Keratinocyte (primary cell): Measurements from ENCODE around the gene FAM3C. TPM values are rescaled to one million over a fixed set of nuclear protein-coding genes. Genes with fewer than 3 reads are reported as not detected.
"Not testable (repeated sequence)": the region's sequence is repeated elsewhere in the genome, so short reads cannot be mapped to it uniquely, and the experiment has no call there.

Experiments
- DNase-seq: peaks from one replicate; pipeline ENCODE4 v3.0.0-alpha.2; 2011; ENCODE audit warnings: low read depth, missing footprints, low spot score
- FAIRE-seq: peaks from 2 replicates; lab custom pipeline; 2011; peaks lifted over from hg19 to GRCh38; lab: Jason Lieb, UNC
- H2AFZ ChIP-seq: 2 replicates; pipeline ENCODE4 v1.6.0; 2012; ENCODE audit warnings: low read length, control low read depth, inconsistent platforms; ENCODE audit not compliant: control insufficient read depth
- H3K27ac ChIP-seq: 2 replicates; pipeline ENCODE4 v1.5.1; 2011; ENCODE audit warnings: low read length; ENCODE audit not compliant: control insufficient read depth, insufficient read depth
- H3K27me3 ChIP-seq: 3 replicates; pipeline ENCODE4 v1.6.0; 2011; ENCODE audit warnings: low read length; ENCODE audit not compliant: control insufficient read depth, insufficient read depth; ENCODE audit errors: extremely low read depth
- H3K36me3 ChIP-seq, 2 experiments: 2 replicates in 1 of 2; 3 replicates in 1 of 2; pipeline ENCODE4 v1.5.1; 2011; ENCODE audit warnings: low read length in 2 of 2, mild to moderate bottlenecking in 1 of 2; ENCODE audit not compliant: control insufficient read depth in 2 of 2, insufficient read depth in 2 of 2; ENCODE audit errors: extremely low read depth in 1 of 2
- H3K4me1 ChIP-seq: 3 replicates; pipeline ENCODE4 v1.5.1; 2011; ENCODE audit warnings: low read length; ENCODE audit not compliant: control insufficient read depth, insufficient read depth; ENCODE audit errors: extremely low read depth
- H3K4me2 ChIP-seq: 3 replicates; pipeline ENCODE4 v1.6.0; 2011; ENCODE audit warnings: low read depth, low read length; ENCODE audit not compliant: control insufficient read depth, insufficient read depth; ENCODE audit errors: extremely low read depth
- H3K4me3 ChIP-seq, 3 experiments: fragments of 200-600 bp in 1 of 3; sonication (generic) in 1 of 3; 2 replicates in 2 of 3; 3 replicates in 1 of 3; pipeline ENCODE4 v1.5.1; 2011 to 2016; ENCODE audit warnings: low read length in 3 of 3, mild to moderate bottlenecking in 3 of 3, control low read depth in 2 of 3, inconsistent platforms in 1 of 3, low read depth in 1 of 3, mixed read lengths in 1 of 3, mixed run types in 1 of 3, moderate library complexity in 1 of 3; ENCODE audit not compliant: control insufficient read depth in 2 of 3, insufficient read depth in 2 of 3; ENCODE audit errors: extremely low read depth in 1 of 3
- H3K79me2 ChIP-seq: 2 replicates; pipeline ENCODE4 v1.6.0; 2012; ENCODE audit warnings: low read length; ENCODE audit not compliant: control insufficient read depth, insufficient read depth
- H3K9ac ChIP-seq: 3 replicates; pipeline ENCODE4 v1.6.0; 2011; ENCODE audit warnings: low read length; ENCODE audit not compliant: control insufficient read depth, insufficient read depth; ENCODE audit errors: extremely low read depth
- H3K9me1 ChIP-seq: 3 replicates; pipeline ENCODE4 v1.6.0; 2011; ENCODE audit warnings: low read length; ENCODE audit not compliant: control insufficient read depth, insufficient read depth; ENCODE audit errors: extremely low read depth
- H3K9me3 ChIP-seq: 2 replicates; pipeline ENCODE4 v1.5.1; 2012; ENCODE audit warnings: low read depth, low read length; ENCODE audit not compliant: control insufficient read depth
- H4K20me1 ChIP-seq: 3 replicates; pipeline ENCODE4 v1.6.0; 2011; ENCODE audit warnings: low read length; ENCODE audit not compliant: control insufficient read depth, insufficient read depth; ENCODE audit errors: extremely low read depth
- CTCF ChIP-seq, 3 experiments: IDR thresholded peaks in 1 of 3; conservative IDR thresholded peaks in 1 of 3; optimal IDR thresholded peaks in 1 of 3; 2 replicates in 2 of 3; 3 replicates in 1 of 3; pipeline versions ENCODE3 to v1.5.1; 2011; ENCODE audit warnings: low read length in 3 of 3, mild to moderate bottlenecking in 3 of 3, moderate library complexity in 2 of 3, control low read depth in 1 of 3, inconsistent platforms in 1 of 3; ENCODE audit not compliant: insufficient read depth in 2 of 3; ENCODE audit errors: extremely low read depth in 1 of 3
- EZH2 ChIP-seq: IDR thresholded peaks from one replicate; pipeline ENCODE4 v1.6.1; 2012; ENCODE audit warnings: inconsistent platforms, mild to moderate bottlenecking, low read length, moderate library complexity
- dilution Hi-C: fragments of 300-500 bp; cut with MboI; formaldehyde crosslinking; loops from one replicate; pipeline ENCODE4 v1.7.0; 2020; ENCODE audit warnings: low sequenced_read_pairs; ENCODE audit not compliant: extremely low pct_ligation_motif_present
- polyA plus RNA-seq, 5 experiments: library from polyadenylated mRNA; depleted of rRNA in 3 of 5; stranded (reverse) in 3 of 5; stranded (forward) in 1 of 5; unstranded in 1 of 5; fragments of >200 nt; gene quantifications; 1 replicate in 1 of 5; 2 replicates in 3 of 5; 3 replicates in 1 of 5; pipeline versions ENCODE4 v1.2.1 to v1.2.3, GENCODE V29; 2011 to 2012; ENCODE audit warnings: missing spikeins in 2 of 5, low read depth in 1 of 5, low replicate concordance in 1 of 5

FAM3C gene
- polyA plus RNA-seq, 1 donor (not counting 4 experiments of a cell fraction or from before 2014, with no cell fraction given) = 93.5 TPM

- no peaks in the 10 kb centered on the region for H3K9me1 ChIP-seq
- DNase-seq (no peak), FAIRE-seq (no peak)
- H3K36me3 ChIP-seq = no peaks in the 10 kb centered on the region
- H3K4me1 ChIP-seq = peaks cover 17% of the 10 kb centered on the region
- dilution Hi-C loops = no loop called here
- H3K27ac ChIP-seq = no peak overlapping the region
- no peak overlapping the region for H3K4me2 ChIP-seq
- no peaks in the 10 kb centered on the region for H3K27me3 ChIP-seq
- no peaks in the 10 kb centered on the region for H3K9me3 ChIP-seq
- no peak overlapping the region for H3K9ac ChIP-seq
- no peaks in the 10 kb centered on the region for H3K79me2 ChIP-seq
- no peak overlapping the region for H2AFZ ChIP-seq
- no peak overlapping the region for H3K4me3 ChIP-seq
- no peak for TF ChIP-seq CTCF (optimal IDR thresholded peaks at IDR 0.05 in 1 of 3, IDR thresholded peaks at IDR 0.05 in 1 of 3, conservative IDR thresholded peaks at IDR 0.05 in 1 of 3; ENCODE audit: extremely low read depth in 1 of 3, insufficient read depth in 2 of 3, low read length in 3 of 3)
- no peak for TF ChIP-seq EZH2
- H4K20me1 ChIP-seq = no peaks in the 10 kb centered on the region
Measured at GRCh38 chr7:121440857-121441503, 44.9 kb upstream of the FAM3C start.

- H3K36me3 ChIP-seq, H4K20me1 ChIP-seq, dilution Hi-C loops, DNase-seq, FAIRE-seq, H3K27me3 ChIP-seq, H3K9me3 ChIP-seq, H3K79me2 ChIP-seq, H3K9me1 ChIP-seq: not testable (repeated sequence)
- H2AFZ ChIP-seq = peak overlapping the region; percentile 70
- peak overlapping the region; percentile 78 for H3K27ac ChIP-seq
- peak overlapping the region in 2 of 3 experiments; percentile 53 to 61 for H3K4me3 ChIP-seq
- H3K4me1 ChIP-seq = peaks cover 18% of the 10 kb centered on the region
- peak overlapping the region; percentile 85 for H3K4me2 ChIP-seq
- peak overlapping the region; percentile 61 for H3K9ac ChIP-seq
Measured at GRCh38 chr7:121438043-121438955, 42.2 kb upstream of the FAM3C start.
